Progenitor cell of endocrine pancreas (in vitro differentiated cells): ENCODE data around the gene CNNM1. TPM values are rescaled to one million over a fixed set of nuclear protein-coding genes. Genes with fewer than 3 reads are reported as not detected.

ENCODE experiments used
- DNase-seq: peaks from one replicate; pipeline ENCODE4 v3.0.0; 2021; ENCODE audit warnings: low spot score; ENCODE audit not compliant: unreplicated experiment
- H3K27ac Mint-ChIP-seq: 2 replicates; pipeline ENCODE4 v1.8.0; 2021; ENCODE audit warnings: mild to moderate bottlenecking, moderate library complexity, mixed read lengths
- H3K27me3 Mint-ChIP-seq: 2 replicates; pipeline ENCODE4 v1.8.0; 2021; ENCODE audit warnings: mixed read lengths
- H3K36me3 Mint-ChIP-seq: 2 replicates; pipeline ENCODE4 v1.8.0; 2022; ENCODE audit warnings: mixed read lengths; ENCODE audit not compliant: insufficient read depth
- H3K4me1 Mint-ChIP-seq: 2 replicates; pipeline ENCODE4 v1.8.0; 2021; ENCODE audit warnings: low read depth, mixed read lengths
- H3K4me3 Mint-ChIP-seq: 2 replicates; pipeline ENCODE4 v1.8.0; 2021; ENCODE audit warnings: low read depth, mild to moderate bottlenecking, moderate library complexity, mixed read lengths
- H3K9me3 Mint-ChIP-seq: 2 replicates; pipeline ENCODE4 v1.8.0; 2021; ENCODE audit warnings: low read depth, mixed read lengths
- CTCF ChIP-seq: fragments of 200-600 bp; sonication (generic); IDR thresholded peaks from one replicate; pipeline ENCODE4 v1.5.0; 2021; ENCODE audit warnings: antibody characterized with exemption, mild to moderate bottlenecking; ENCODE audit not compliant: unreplicated experiment
- total RNA-seq: library from RNA; stranded (reverse); gene quantifications from 2 replicates; pipeline ENCODE4 v1.2.1, GENCODE V29; 2021

CNNM1 gene
- total RNA-seq, 1 donor from 2014 or later: 0.38 TPM

GRCh38 chr10:99337311-99337811 lies 8.2 kb downstream of the CNNM1 start:
- Mint-ChIP-seq H3K36me3 (no peaks in the 10 kb centered on the region), H3K27me3 (peaks cover 11% of the 10 kb centered on the region), H3K4me3 (no peak overlapping the region), H3K27ac (no peak overlapping the region), H3K4me1 (peaks cover 8% of the 10 kb centered on the region), H3K9me3 (no peaks in the 10 kb centered on the region)
- DNase-seq: no peak
- TF ChIP-seq CTCF: no peak

GRCh38 chr10:99337901-99338300 lies 8.7 kb downstream of the CNNM1 start:
- H3K9me3 Mint-ChIP-seq: no peaks in the 10 kb centered on the region
- peaks cover 8% of the 10 kb centered on the region for H3K4me1 Mint-ChIP-seq
- H3K27me3 Mint-ChIP-seq: peaks cover 6% of the 10 kb centered on the region
- H3K27ac Mint-ChIP-seq: no peak overlapping the region
- H3K36me3 Mint-ChIP-seq: no peaks in the 10 kb centered on the region
- no peak for TF ChIP-seq CTCF
- no peak overlapping the region for H3K4me3 Mint-ChIP-seq
- no peak for DNase-seq

- no peak overlapping the region for H3K4me3 Mint-ChIP-seq
- H3K27ac Mint-ChIP-seq: no peak overlapping the region
- H3K27me3 Mint-ChIP-seq: peaks cover 3% of the 10 kb centered on the region
- TF ChIP-seq CTCF: no peak
- H3K9me3 Mint-ChIP-seq: no peaks in the 10 kb centered on the region
- H3K36me3 Mint-ChIP-seq: no peaks in the 10 kb centered on the region
- peaks cover 8% of the 10 kb centered on the region for H3K4me1 Mint-ChIP-seq
- no peak for DNase-seq
Measured at GRCh38 chr10:99339077-99339476, 9.9 kb downstream of the CNNM1 start.

- Mint-ChIP-seq H3K9me3 (no peaks in the 10 kb centered on the region), H3K4me1 (peaks cover 8% of the 10 kb centered on the region), H3K4me3 (no peak overlapping the region), H3K27ac (no peak overlapping the region), H3K36me3 (no peaks in the 10 kb centered on the region), H3K27me3 (peaks cover 5% of the 10 kb centered on the region)
- no peak for TF ChIP-seq CTCF
- no peak for DNase-seq
Measured at GRCh38 chr10:99339563-99340047, 10.4 kb downstream of the CNNM1 start.

- no peak for TF ChIP-seq CTCF
- Mint-ChIP-seq H3K4me1 (peaks cover 8% of the 10 kb centered on the region), H3K4me3 (no peak overlapping the region), H3K9me3 (no peaks in the 10 kb centered on the region), H3K27me3 (peaks cover 6% of the 10 kb centered on the region), H3K27ac (no peak overlapping the region), H3K36me3 (no peaks in the 10 kb centered on the region)
- no peak for DNase-seq
Measured at GRCh38 chr10:99340650-99341049, 11.5 kb downstream of the CNNM1 start.
